Ishikawa (cell line): ENCODE results near the gene TRPM3.

Experiments used
- CEBPB ChIP-seq: IDR thresholded peaks from 2 replicates; pipeline ENCODE4 v1.6.1; 2012
- EP300 ChIP-seq: IDR thresholded peaks from 2 replicates; pipeline ENCODE4 v1.6.1; 2012; ENCODE audit warnings: borderline replicate concordance
- NFIC ChIP-seq: IDR thresholded peaks from 2 replicates; pipeline ENCODE4 v1.6.1; 2012
- RAD21 ChIP-seq: IDR thresholded peaks from 2 replicates; pipeline ENCODE4 v1.6.1; 2012; ENCODE audit warnings: low read depth
- TAF1 ChIP-seq: IDR thresholded peaks from 2 replicates; pipeline ENCODE4 v1.6.1; 2012; ENCODE audit warnings: low read depth, mild to moderate bottlenecking
- TCF12 ChIP-seq: IDR thresholded peaks from 2 replicates; pipeline ENCODE4 v1.6.1; 2012; ENCODE audit warnings: low read depth
- TF ChIP-seq, protein P1 (sequence below): IDR thresholded peaks from 2 replicates; pipeline ENCODE4 v1.6.1; 2012
- TF ChIP-seq, protein P2 (sequence below): IDR thresholded peaks from 2 replicates; pipeline ENCODE4 v1.6.1; 2012; ENCODE audit warnings: low read depth, mild to moderate bottlenecking

DNA sequence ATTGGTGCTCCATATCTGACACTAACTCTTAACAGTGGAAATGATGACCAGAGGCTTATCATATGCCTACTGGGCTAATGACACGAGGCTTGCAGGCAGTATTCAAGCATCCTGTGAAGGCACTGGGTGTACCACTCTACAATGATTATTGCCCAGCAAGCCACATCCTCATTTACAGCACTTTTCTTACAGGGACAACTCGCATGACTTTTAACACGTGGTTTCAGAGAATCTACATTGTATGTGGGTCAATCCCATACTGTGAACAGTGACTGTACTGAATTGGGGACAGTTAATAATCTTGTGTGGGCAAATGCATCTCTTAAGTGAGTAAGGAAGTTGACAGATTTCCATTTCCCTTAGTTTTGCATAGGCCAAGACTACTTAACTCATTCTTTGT is 260.0 kb downstream of the TRPM3 start:
- TF ChIP-seq EP300 = no peak
- TF ChIP-seq RAD21 = no peak
- TF ChIP-seq, protein P1, sequence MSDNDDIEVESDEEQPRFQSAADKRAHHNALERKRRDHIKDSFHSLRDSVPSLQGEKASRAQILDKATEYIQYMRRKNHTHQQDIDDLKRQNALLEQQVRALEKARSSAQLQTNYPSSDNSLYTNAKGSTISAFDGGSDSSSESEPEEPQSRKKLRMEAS = no peak
- TF ChIP-seq, protein P2, sequence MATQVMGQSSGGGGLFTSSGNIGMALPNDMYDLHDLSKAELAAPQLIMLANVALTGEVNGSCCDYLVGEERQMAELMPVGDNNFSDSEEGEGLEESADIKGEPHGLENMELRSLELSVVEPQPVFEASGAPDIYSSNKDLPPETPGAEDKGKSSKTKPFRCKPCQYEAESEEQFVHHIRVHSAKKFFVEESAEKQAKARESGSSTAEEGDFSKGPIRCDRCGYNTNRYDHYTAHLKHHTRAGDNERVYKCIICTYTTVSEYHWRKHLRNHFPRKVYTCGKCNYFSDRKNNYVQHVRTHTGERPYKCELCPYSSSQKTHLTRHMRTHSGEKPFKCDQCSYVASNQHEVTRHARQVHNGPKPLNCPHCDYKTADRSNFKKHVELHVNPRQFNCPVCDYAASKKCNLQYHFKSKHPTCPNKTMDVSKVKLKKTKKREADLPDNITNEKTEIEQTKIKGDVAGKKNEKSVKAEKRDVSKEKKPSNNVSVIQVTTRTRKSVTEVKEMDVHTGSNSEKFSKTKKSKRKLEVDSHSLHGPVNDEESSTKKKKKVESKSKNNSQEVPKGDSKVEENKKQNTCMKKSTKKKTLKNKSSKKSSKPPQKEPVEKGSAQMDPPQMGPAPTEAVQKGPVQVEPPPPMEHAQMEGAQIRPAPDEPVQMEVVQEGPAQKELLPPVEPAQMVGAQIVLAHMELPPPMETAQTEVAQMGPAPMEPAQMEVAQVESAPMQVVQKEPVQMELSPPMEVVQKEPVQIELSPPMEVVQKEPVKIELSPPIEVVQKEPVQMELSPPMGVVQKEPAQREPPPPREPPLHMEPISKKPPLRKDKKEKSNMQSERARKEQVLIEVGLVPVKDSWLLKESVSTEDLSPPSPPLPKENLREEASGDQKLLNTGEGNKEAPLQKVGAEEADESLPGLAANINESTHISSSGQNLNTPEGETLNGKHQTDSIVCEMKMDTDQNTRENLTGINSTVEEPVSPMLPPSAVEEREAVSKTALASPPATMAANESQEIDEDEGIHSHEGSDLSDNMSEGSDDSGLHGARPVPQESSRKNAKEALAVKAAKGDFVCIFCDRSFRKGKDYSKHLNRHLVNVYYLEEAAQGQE = no peak
- TF ChIP-seq CEBPB = no peak
- no peak for TF ChIP-seq NFIC
- TF ChIP-seq TCF12 = no peak
- no peak for TF ChIP-seq TAF1
